CD4-positive, alpha-beta T cell (primary cell): Measurements from ENCODE around the gene FOXG1. TPM values are rescaled to one million over a fixed set of nuclear protein-coding genes. Genes with fewer than 3 reads are reported as not detected.

Source experiments
- ATAC-seq: fragments of 200-7000 bp; cut with Tn5 transposase; one replicate; pipeline ENCODE4 v1.10.0; 2022; ENCODE audit warnings: mild to moderate bottlenecking; ENCODE audit not compliant: poor library complexity
- CTCF ChIA-PET: fragments of 350-600 bp; sonication (Branson Sonifier 250); formaldehyde crosslinking; loops from one replicate; lab custom pipeline; 2021; ENCODE audit warnings: antibody characterized with exemption, inconsistent platforms; lab: Charles Lee
- POLR2A ChIA-PET: fragments of 350-600 bp; sonication (Branson Sonifier 250); formaldehyde crosslinking; loops from one replicate; lab custom pipeline; 2021; ENCODE audit warnings: antibody characterized with exemption, inconsistent platforms; lab: Charles Lee
- DNase-seq, 14 experiments: peaks; one replicate each; pipeline ENCODE4 v3.0.0-alpha.2; 2013 to 2020; ENCODE audit warnings: mixed read lengths in 2 of 14
- H3K27ac ChIP-seq, 2 donors: one replicate each; pipeline versions ENCODE4 v1.5.1 to v1.7.0; 2013; ENCODE audit warnings: low read length in 2 of 2, low read depth in 1 of 2, mild to moderate bottlenecking in 1 of 2
- H3K27me3 ChIP-seq, 2 experiments: 1 replicate in 1 of 2; 2 replicates in 1 of 2; pipeline versions ENCODE4 v1.6.1 to v1.7.0; 2013; ENCODE audit warnings: low read length in 2 of 2, control low read depth in 1 of 2, mild to moderate bottlenecking in 1 of 2, moderate library complexity in 1 of 2; ENCODE audit not compliant: insufficient read depth in 2 of 2, control insufficient read depth in 1 of 2
- H3K36me3 ChIP-seq: one replicate; pipeline ENCODE4 v1.6.1; 2013; ENCODE audit warnings: low read length, control low read depth; ENCODE audit not compliant: insufficient read depth
- H3K4me1 ChIP-seq: one replicate; pipeline ENCODE4 v1.6.1; 2013; ENCODE audit warnings: low read length, control low read depth; ENCODE audit not compliant: insufficient read depth
- H3K4me3 ChIP-seq: one replicate; pipeline ENCODE4 v1.5.1; 2013; ENCODE audit warnings: mild to moderate bottlenecking, low read length, moderate library complexity
- H3K9me3 ChIP-seq, 2 experiments: 1 replicate in 1 of 2; 2 replicates in 1 of 2; pipeline versions ENCODE4 v1.6.1 to v1.7.0; 2013; ENCODE audit warnings: low read length in 2 of 2, mild to moderate bottlenecking in 2 of 2, control low read depth in 1 of 2, moderate library complexity in 1 of 2; ENCODE audit not compliant: control insufficient read depth in 1 of 2, insufficient read depth in 1 of 2
- H3K27ac Mint-ChIP-seq: one replicate; pipeline ENCODE4 v1.8.0; 2020; ENCODE audit warnings: mixed read lengths
- H3K27me3 Mint-ChIP-seq: one replicate; pipeline ENCODE4 v1.8.0; 2021; ENCODE audit warnings: mixed read lengths
- H3K36me3 Mint-ChIP-seq: one replicate; pipeline ENCODE4 v1.8.0; 2021; ENCODE audit warnings: low read depth, mixed read lengths
- H3K4me1 Mint-ChIP-seq: one replicate; pipeline ENCODE4 v1.8.0; 2021; ENCODE audit warnings: low read depth, mixed read lengths
- H3K4me3 Mint-ChIP-seq: one replicate; pipeline ENCODE4 v1.8.0; 2020; ENCODE audit warnings: mild to moderate bottlenecking, mixed read lengths
- H3K9me3 Mint-ChIP-seq: one replicate; pipeline ENCODE4 v1.8.0; 2020; ENCODE audit warnings: mixed read lengths
- intact Hi-C, 2 experiments: fragments of 100-400 bp; cut with DNase I in 1 of 2; cut with micrococcal nuclease in 1 of 2; formaldehyde crosslinking; loops; one replicate each; pipeline versions ENCODE4 v1.15.1 to v1.9.0; 2023 to 2025; cut with DNase I, micrococcal nuclease
- total RNA-seq, 174 experiments: library from RNA in 2 of 174; stranded (reverse) in 2 of 174; gene quantifications; one replicate each; pipeline ENCODE4 v1.2.3 and lab custom pipeline; 2021 to 2026
- TF ChIP-seq, protein P1 (sequence below): fragments of 200-600 bp; IDR thresholded peaks from one replicate; pipeline ENCODE4 v1.8.0; 2022; ENCODE audit warnings: antibody characterized with exemption, mild to moderate bottlenecking

FOXG1 gene
- total RNA-seq, 2 experiments from 2014 or later = not detected

DNA sequence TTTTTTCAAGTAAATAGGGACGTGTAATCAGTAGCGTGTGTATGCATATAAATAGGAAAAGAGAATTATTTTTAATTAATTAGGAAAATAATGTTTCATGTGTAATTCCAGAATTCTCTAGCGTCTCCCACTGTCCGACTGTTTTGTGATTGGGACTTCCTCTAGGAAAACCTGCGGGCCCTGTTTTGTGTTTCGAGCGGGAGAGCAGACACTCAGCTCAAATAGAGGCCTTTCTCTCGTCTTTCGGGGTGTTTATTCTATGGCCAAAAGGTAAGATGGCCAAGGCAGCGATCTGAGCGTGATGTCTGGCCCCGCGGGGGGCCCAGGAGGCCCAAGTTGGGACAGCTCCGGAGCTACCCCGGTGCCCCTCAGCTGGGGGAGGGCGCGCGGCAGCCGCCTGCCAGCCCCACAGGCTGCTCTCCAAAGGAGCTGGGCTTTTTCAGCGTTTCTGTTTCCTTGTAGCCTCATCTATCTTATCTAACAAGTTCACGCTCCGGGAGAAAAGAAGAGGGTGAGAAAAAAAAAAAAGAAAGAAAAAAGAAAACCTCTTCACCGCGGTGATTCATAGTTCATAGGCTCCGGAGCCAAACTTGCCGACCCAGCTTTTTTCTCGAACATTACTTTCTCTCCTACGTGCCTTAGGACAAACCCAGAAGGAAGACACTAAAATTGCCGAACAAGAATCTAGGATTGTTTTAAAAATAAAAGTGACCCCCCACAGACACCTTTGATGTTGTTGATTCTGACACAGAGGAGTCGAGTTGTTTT lies 7.5 kb upstream of the FOXG1 start:
- ATAC-seq = no peak
- TF ChIP-seq, protein P1, sequence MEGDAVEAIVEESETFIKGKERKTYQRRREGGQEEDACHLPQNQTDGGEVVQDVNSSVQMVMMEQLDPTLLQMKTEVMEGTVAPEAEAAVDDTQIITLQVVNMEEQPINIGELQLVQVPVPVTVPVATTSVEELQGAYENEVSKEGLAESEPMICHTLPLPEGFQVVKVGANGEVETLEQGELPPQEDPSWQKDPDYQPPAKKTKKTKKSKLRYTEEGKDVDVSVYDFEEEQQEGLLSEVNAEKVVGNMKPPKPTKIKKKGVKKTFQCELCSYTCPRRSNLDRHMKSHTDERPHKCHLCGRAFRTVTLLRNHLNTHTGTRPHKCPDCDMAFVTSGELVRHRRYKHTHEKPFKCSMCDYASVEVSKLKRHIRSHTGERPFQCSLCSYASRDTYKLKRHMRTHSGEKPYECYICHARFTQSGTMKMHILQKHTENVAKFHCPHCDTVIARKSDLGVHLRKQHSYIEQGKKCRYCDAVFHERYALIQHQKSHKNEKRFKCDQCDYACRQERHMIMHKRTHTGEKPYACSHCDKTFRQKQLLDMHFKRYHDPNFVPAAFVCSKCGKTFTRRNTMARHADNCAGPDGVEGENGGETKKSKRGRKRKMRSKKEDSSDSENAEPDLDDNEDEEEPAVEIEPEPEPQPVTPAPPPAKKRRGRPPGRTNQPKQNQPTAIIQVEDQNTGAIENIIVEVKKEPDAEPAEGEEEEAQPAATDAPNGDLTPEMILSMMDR = no peak
- peaks cover 65 to 86% of the 10 kb centered on the region in 2 experiments for H3K27me3 ChIP-seq
- H3K4me3 ChIP-seq = no peak overlapping the region
- H3K9me3 Mint-ChIP-seq = peaks cover 2% of the 10 kb centered on the region
- no peaks in the 10 kb centered on the region for H3K4me1 ChIP-seq
- H3K27me3 Mint-ChIP-seq = peaks cover 98% of the 10 kb centered on the region
- ChIA-PET CTCF (no interaction called here), POLR2A (no interaction called here)
- H3K27ac ChIP-seq = no peak overlapping the region
- intact Hi-C loops = no loop called here
- H3K36me3 ChIP-seq = no peaks in the 10 kb centered on the region
- no peaks in the 10 kb centered on the region for H3K36me3 Mint-ChIP-seq
- H3K4me1 Mint-ChIP-seq = no peaks in the 10 kb centered on the region
- H3K9me3 ChIP-seq = peaks cover 14 to 27% of the 10 kb centered on the region in 2 experiments
- no peak for DNase-seq
- H3K27ac Mint-ChIP-seq = no peak overlapping the region
- H3K4me3 Mint-ChIP-seq = no peak overlapping the region

DNA sequence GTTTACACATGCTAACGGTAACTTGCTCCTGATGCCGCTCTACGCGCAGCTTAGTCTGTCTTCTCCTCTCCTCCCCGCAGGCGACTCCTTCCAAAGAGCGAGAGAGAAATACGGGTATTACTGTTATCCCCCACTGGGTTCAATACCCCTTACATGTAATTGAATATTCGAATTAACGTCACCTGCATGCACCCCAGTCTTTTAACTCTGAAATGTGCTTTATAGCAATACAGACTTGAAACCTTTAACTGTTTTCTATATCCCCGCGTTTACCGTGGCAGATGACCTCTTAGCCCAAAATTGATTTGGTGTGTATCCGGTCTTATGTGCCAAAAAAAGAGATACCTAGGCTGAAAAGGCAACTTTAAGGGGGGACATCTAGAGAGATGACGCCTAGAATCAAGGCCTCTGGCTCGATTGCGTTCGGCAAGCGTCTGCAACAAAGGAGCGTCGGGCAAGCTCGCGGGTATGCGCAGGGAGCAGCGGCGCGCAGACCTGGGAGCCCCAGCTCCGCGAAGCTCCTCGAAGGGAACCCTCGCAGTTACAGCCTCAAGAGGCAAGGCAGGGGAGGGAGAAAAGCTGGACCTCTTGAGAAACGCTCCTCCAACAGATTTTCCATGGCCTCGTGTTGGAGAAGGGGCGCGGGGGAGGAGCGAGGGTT lies 6.8 kb upstream of the FOXG1 start:
- Mint-ChIP-seq H3K36me3 (no peaks in the 10 kb centered on the region), H3K27ac (no peak overlapping the region), H3K4me3 (no peak overlapping the region), H3K27me3 (peaks cover 98% of the 10 kb centered on the region), H3K9me3 (peaks cover 2% of the 10 kb centered on the region), H3K4me1 (peaks cover 1% of the 10 kb centered on the region)
- CTCF ChIA-PET = no interaction called here
- Histone ChIP-seq H3K27me3 (peaks cover 71 to 88% of the 10 kb centered on the region in 2 experiments), H3K9me3 (peaks cover 14 to 32% of the 10 kb centered on the region in 2 experiments), H3K4me1 (no peaks in the 10 kb centered on the region), H3K4me3 (no peak overlapping the region), H3K36me3 (no peaks in the 10 kb centered on the region), H3K27ac (no peak overlapping the region)
- DNase-seq = no peak
- intact Hi-C loops = no loop called here
- POLR2A ChIA-PET = no interaction called here
- TF ChIP-seq, protein P1 = no peak
- no peak for ATAC-seq

DNA sequence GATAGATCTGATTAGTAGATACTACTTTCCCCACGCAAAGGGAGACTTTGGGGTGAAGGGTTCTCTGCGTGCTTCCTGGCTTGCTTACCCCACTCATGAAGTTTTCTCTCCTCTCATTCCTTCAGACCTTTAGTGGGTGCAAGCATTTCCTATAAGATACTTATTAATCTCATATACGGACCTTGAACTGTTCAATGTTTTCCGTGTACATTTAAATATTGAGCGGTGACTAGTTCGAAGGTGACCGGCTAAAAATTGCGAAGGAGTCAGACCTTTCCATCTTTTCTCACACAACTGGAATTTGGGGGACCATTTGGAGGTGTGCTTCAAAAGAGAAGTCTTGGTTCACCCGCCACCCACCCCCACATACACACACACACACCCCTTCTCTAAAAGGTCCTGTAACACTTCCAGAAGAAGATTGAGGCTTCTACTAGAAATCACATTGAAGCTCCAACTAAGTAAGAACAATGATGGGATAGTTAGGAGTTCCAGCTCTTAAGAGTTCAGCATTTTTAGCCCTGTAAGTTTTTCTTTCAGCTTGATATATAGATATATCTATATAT lies 6.1 kb upstream of the FOXG1 start:
- Histone ChIP-seq H3K4me3 (no peak overlapping the region), H3K27me3 (peaks cover 71 to 88% of the 10 kb centered on the region in 2 experiments), H3K9me3 (peaks cover 14 to 36% of the 10 kb centered on the region in 2 experiments), H3K4me1 (peaks cover 3% of the 10 kb centered on the region), H3K36me3 (no peaks in the 10 kb centered on the region), H3K27ac (no peak overlapping the region)
- H3K4me3 Mint-ChIP-seq = no peak overlapping the region
- intact Hi-C loops = no loop called here
- ChIA-PET POLR2A (no interaction called here), CTCF (no interaction called here)
- DNase-seq (no peak), ATAC-seq (no peak)
- peaks cover 2% of the 10 kb centered on the region for H3K9me3 Mint-ChIP-seq
- no peaks in the 10 kb centered on the region for H3K36me3 Mint-ChIP-seq
- TF ChIP-seq, protein P1 = no peak
- peaks cover 98% of the 10 kb centered on the region for H3K27me3 Mint-ChIP-seq
- H3K27ac Mint-ChIP-seq = no peak overlapping the region
- peaks cover 8% of the 10 kb centered on the region for H3K4me1 Mint-ChIP-seq
